Measurements from ENCODE around the gene CCL3. TPM values are rescaled to one million over a fixed set of nuclear protein-coding genes. Genes with fewer than 3 reads are reported as not detected.

The CCL3 gene
- total and polyA plus RNA-seq, 2 of the 4 experiments (the other 2 are of a cell fraction) = not detected

- no TSS peak for BruUV-seq (replicated peaks)
- H3K9me1 ChIP-seq (ENCODE audit: insufficient read depth, low read length) = no peaks in the 10 kb centered on the region
- ChIA-PET POLR2A (ENCODE audit: unreplicated experiment) (no interaction called here), CTCF (interaction anchor here (1.4 kb wide), 1 partner anchor 16 kb away, joined by 5 read pairs; no protein-coding TSS in a partner anchor)
- intact Hi-C loops (cut with micrococcal nuclease) (no loop called here), in situ Hi-C loops (cut with MboI; ENCODE audit: low sequenced_read_pairs) (no loop called here), dilution Hi-C loops (cut with HindIII; ENCODE audit: low sequenced_read_pairs, unreplicated experiment) (no loop called here)
- no peak overlapping the region for H2AFZ ChIP-seq (replicated peaks; ENCODE audit: low read length, poor library complexity)
- H3K4ac ChIP-seq (ENCODE audit: low read depth, low read length) = no peak overlapping the region
- H2BK15ac ChIP-seq (ENCODE audit: low read depth, low read length) = no peak overlapping the region
- no peaks in the 10 kb centered on the region for H3K36me3 ChIP-seq (ENCODE audit: control insufficient read depth, insufficient read depth, low read length)
- DNase-seq = no peak
- no peak for ATAC-seq (ENCODE audit: low read depth)
- H3K4me2 ChIP-seq (ENCODE audit: low read depth, low read length) = no peak overlapping the region
- H2BK20ac ChIP-seq (ENCODE audit: low read depth, low read length) = no peak overlapping the region
- H3K4me1 ChIP-seq (ENCODE audit: control insufficient read depth, insufficient read depth, low read length) = no peaks in the 10 kb centered on the region
- no peak overlapping the region for H2BK5ac ChIP-seq (ENCODE audit: low read depth, low read length, poor library complexity, severe bottlenecking)
- H3K9ac ChIP-seq (ENCODE audit: low read depth, low read length) = no peak overlapping the region
- H4K20me1 ChIP-seq (ENCODE audit: insufficient read depth, low read length) = no peaks in the 10 kb centered on the region
- no peak overlapping the region for H3K23ac ChIP-seq (ENCODE audit: low read depth, low read length)
- H3K27me3 ChIP-seq (ENCODE audit: control insufficient read depth, insufficient read depth, low read length) = no peaks in the 10 kb centered on the region
- H2BK120ac ChIP-seq (ENCODE audit: low read depth, low read length) = no peak overlapping the region
- H4K91ac ChIP-seq (ENCODE audit: insufficient read depth, low read depth, low read length) = no peak overlapping the region
- H3K4me3 ChIP-seq (ENCODE audit: insufficient read depth, low read depth, low read length) = no peak overlapping the region
- H3K14ac ChIP-seq (replicated peaks; ENCODE audit: low read depth, low read length) = no peak overlapping the region
- TF ChIP-seq NFE2L2 (IDR thresholded peaks at IDR 0.05; ENCODE audit: low read depth, low read length) (no peak), POLR2A (IDR thresholded peaks at IDR 0.05; ENCODE audit: low read depth, low read length) (no peak), RCOR1 (IDR thresholded peaks at IDR 0.05; ENCODE audit: insufficient replicate concordance, low read length) (no peak), RFX5 (IDR thresholded peaks at IDR 0.05; ENCODE audit: low read depth, low read length) (no peak), FOS (IDR thresholded peaks at IDR 0.05; ENCODE audit: low read depth, low read length) (no peak), CHD1 (IDR thresholded peaks at IDR 0.05; ENCODE audit: low read depth, low read length) (no peak), RAD21 (IDR thresholded peaks at IDR 0.05; ENCODE audit: low read length) (no peak), CEBPB (IDR thresholded peaks at IDR 0.05; ENCODE audit: low read depth, low read length) (no peak), BHLHE40 (IDR thresholded peaks at IDR 0.05; ENCODE audit: low read depth, low read length) (no peak), MAZ (IDR thresholded peaks at IDR 0.05; ENCODE audit: borderline replicate concordance, low read depth, low read length) (no peak), SMC3 (IDR thresholded peaks at IDR 0.05; ENCODE audit: low read depth, low read length) (no peak), MXI1 (IDR thresholded peaks at IDR 0.05; ENCODE audit: borderline replicate concordance, low read depth, low read length) (no peak), MAFK (IDR thresholded peaks at IDR 0.05; ENCODE audit: low read depth, low read length) (no peak)
- TF ChIP-seq, protein P1, sequence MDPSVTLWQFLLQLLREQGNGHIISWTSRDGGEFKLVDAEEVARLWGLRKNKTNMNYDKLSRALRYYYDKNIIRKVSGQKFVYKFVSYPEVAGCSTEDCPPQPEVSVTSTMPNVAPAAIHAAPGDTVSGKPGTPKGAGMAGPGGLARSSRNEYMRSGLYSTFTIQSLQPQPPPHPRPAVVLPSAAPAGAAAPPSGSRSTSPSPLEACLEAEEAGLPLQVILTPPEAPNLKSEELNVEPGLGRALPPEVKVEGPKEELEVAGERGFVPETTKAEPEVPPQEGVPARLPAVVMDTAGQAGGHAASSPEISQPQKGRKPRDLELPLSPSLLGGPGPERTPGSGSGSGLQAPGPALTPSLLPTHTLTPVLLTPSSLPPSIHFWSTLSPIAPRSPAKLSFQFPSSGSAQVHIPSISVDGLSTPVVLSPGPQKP (IDR thresholded peaks at IDR 0.05; ENCODE audit: borderline replicate concordance, low read depth, low read length) = no peak
- TF ChIP-seq, protein P2, sequence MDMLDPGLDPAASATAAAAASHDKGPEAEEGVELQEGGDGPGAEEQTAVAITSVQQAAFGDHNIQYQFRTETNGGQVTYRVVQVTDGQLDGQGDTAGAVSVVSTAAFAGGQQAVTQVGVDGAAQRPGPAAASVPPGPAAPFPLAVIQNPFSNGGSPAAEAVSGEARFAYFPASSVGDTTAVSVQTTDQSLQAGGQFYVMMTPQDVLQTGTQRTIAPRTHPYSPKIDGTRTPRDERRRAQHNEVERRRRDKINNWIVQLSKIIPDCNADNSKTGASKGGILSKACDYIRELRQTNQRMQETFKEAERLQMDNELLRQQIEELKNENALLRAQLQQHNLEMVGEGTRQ (IDR thresholded peaks at IDR 0.05; ENCODE audit: low read depth, low read length) = no peak
- TF ChIP-seq, protein P3, sequence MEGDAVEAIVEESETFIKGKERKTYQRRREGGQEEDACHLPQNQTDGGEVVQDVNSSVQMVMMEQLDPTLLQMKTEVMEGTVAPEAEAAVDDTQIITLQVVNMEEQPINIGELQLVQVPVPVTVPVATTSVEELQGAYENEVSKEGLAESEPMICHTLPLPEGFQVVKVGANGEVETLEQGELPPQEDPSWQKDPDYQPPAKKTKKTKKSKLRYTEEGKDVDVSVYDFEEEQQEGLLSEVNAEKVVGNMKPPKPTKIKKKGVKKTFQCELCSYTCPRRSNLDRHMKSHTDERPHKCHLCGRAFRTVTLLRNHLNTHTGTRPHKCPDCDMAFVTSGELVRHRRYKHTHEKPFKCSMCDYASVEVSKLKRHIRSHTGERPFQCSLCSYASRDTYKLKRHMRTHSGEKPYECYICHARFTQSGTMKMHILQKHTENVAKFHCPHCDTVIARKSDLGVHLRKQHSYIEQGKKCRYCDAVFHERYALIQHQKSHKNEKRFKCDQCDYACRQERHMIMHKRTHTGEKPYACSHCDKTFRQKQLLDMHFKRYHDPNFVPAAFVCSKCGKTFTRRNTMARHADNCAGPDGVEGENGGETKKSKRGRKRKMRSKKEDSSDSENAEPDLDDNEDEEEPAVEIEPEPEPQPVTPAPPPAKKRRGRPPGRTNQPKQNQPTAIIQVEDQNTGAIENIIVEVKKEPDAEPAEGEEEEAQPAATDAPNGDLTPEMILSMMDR (conservative IDR thresholded peaks at IDR 0.05; ENCODE audit: low read depth, low read length) = no peak
- no peaks in the 10 kb centered on the region for H3K9me3 ChIP-seq (ENCODE audit: control insufficient read depth, insufficient read depth, low read length)
- no peaks in the 10 kb centered on the region for H3K79me1 ChIP-seq (ENCODE audit: low read depth in 1 of 2, low read length in 2 of 2)
- H2AK5ac ChIP-seq (ENCODE audit: low read depth, low read length) = no peak overlapping the region
- no peak overlapping the region for H2AK9ac ChIP-seq (replicated peaks; ENCODE audit: low read depth, low read length, poor library complexity)
- no peak overlapping the region for H3K56ac ChIP-seq (ENCODE audit: extremely low read depth, insufficient read depth, low read length)
- H4K8ac ChIP-seq (ENCODE audit: low read depth in 2 of 2, low read length in 2 of 2) = no peak overlapping the region
- WGBS, 2 experiments (ENCODE audit: extremely low coverage in 2 of 2, insufficient read length in 1 of 2) = no CpG with 5 or more reads among the region's 4 CpGs
- H4K5ac ChIP-seq (ENCODE audit: low read depth, low read length) = no peak overlapping the region
- H3K27ac ChIP-seq (ENCODE audit: insufficient read depth, low read length) = no peak overlapping the region
- no peak overlapping the region for H3K18ac ChIP-seq (ENCODE audit: low read depth, low read length)
These were observed 33.9 kb downstream of the CCL3 start for GRCh38 chr17:36055921-36056520.
